GM12872 (cell line): ENCODE data around the gene OR5K3.

ENCODE experiments used
- TF ChIP-seq, protein P1 (sequence below): IDR thresholded peaks from 3 replicates; pipeline ENCODE4 v1.5.1; 2011; ENCODE audit warnings: low read depth, mild to moderate bottlenecking, low read length, moderate library complexity; ENCODE audit not compliant: insufficient read depth

Gene OR5K3

GRCh38 chr3:98388147-98388546, 2.3 kb upstream of the OR5K3 start:
- TF ChIP-seq, protein P1, sequence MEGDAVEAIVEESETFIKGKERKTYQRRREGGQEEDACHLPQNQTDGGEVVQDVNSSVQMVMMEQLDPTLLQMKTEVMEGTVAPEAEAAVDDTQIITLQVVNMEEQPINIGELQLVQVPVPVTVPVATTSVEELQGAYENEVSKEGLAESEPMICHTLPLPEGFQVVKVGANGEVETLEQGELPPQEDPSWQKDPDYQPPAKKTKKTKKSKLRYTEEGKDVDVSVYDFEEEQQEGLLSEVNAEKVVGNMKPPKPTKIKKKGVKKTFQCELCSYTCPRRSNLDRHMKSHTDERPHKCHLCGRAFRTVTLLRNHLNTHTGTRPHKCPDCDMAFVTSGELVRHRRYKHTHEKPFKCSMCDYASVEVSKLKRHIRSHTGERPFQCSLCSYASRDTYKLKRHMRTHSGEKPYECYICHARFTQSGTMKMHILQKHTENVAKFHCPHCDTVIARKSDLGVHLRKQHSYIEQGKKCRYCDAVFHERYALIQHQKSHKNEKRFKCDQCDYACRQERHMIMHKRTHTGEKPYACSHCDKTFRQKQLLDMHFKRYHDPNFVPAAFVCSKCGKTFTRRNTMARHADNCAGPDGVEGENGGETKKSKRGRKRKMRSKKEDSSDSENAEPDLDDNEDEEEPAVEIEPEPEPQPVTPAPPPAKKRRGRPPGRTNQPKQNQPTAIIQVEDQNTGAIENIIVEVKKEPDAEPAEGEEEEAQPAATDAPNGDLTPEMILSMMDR = no peak

- TF ChIP-seq, protein P1 = no peak
Observed at GRCh38 chr3:98395101-98395500, 4.6 kb downstream of the OR5K3 start.

- TF ChIP-seq, protein P1 = no peak
Observed at GRCh38 chr3:98398513-98398912, 8.0 kb downstream of the OR5K3 start.

- TF ChIP-seq, protein P1 = no peak
Observed at GRCh38 chr3:98402507-98402906, 12.0 kb downstream of the OR5K3 start.

- TF ChIP-seq, protein P1 = no peak
Observed at GRCh38 chr3:98404010-98404409, 13.5 kb downstream of the OR5K3 start.

DNA sequence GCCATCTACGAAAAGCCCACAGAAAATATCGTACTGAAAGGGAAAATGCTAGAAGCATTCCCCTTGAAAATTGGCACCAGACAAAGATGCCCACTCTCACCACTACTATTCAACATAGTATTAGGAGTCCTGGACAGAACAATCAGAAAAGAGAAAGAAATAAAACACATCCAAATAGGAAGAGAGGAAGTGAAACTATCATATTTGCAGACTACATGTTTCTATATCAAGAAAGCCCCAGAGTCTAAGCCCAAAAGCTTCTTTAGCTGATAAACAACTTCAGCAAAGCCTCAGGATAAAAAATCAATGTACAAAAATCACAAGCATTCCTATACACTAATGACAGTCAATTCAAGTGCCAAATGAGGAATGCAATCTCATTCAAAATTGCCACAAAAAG, 15.6 kb downstream of the OR5K3 start:
- TF ChIP-seq, protein P1 = no peak

- TF ChIP-seq, protein P1 = no peak
Observed at GRCh38 chr3:98432575-98432974, 42.1 kb downstream of the OR5K3 start.

DNA sequence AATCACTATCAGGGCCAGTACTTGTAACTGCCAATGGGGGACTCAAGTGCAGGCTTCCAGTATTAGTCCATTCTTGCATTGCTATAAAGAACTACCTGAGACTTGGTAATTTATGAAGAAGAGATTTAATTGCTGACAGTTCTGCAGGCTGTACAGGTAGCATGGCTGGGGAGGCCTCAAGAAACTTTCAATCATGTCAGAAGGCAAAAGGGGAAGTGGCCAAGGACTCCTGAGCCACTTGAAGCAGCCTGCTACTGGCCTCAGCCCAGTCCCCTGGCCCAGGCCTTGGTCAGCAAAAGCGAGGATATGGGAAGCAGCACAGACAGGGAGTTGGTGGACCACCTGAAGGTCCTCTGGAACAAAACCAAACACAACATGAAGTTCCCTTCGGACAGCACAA, 43.3 kb downstream of the OR5K3 start:
- TF ChIP-seq, protein P1 = no peak
